LNCAP (cell line): ENCODE measurements around the gene USH1C.

Source experiments
- CTCF ChIP-seq: fragments of 450-650 bp; IDR thresholded peaks from 2 replicates; pipeline ENCODE4 v1.5.1; 2017; ENCODE audit warnings: mild to moderate bottlenecking

Gene USH1C

DNA sequence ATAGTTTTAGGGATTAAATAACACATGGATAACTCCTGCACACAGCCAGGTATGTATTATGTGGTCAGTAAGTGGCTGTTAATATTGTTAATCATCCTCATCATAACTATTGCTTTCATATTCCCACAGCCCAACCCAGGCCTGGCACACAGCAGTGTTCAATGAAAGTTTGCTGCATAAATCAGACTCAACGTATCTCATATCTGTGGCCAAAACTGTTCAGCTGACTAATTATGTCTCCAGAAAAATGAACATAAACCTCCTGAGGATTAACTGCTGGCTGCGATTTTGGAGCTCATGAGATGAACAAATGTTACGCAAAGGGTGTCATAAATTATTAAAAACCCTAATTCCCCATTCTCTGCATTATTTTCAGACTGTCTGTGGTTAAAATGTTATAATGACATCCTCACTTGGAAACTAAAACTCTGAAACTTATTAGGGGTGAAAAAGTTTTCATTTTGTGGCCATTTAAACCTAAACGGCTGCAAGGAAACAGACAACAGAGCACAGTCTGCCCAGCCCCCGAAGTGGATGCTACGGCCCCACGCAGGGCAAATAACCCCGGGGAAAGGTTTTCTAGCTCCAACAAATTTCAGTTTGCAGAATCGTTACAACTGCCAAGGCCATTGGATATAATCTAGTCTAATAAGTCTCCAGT, 84.8 kb downstream of the USH1C start:
- no peak for TF ChIP-seq CTCF

- no peak for TF ChIP-seq CTCF
Observed at GRCh38 chr11:17458268-17458667, 85.9 kb downstream of the USH1C start.

DNA sequence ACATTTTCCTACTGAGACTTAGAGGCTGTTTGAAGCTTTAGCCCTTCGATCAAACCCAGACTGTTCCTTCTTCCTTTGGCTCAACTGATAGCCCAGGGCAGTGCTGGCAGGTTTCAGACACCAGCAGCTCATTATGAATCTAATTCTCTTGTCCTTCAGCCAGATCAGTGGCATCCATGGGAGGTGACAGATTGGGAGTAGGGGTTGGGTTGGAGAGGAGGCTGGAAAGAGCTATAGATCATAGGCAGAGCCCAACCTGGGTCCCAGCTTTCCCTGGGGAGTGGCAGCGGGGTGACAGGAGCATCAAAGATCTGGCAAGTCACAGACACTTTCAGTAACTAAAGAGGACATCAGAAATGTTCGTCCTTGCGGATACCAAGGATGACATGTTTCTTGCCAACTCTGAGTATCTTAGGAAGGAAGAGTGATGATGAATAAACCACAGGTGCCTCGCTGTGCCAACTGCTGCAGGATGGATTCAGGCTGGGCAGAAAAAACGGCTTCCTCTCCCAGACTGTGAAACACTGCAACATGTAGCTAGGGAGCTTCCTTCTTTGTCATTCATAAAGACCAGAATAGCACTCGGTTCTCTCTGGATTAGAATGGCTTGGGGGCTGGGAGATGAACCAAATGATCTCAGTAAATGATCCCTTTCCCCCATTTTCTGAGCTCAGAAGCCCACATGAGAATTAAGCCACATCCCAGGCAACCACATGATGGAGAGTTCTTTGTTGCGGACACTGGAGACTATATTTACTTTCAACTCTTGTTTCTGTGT, 86.6 kb downstream of the USH1C start:
- TF ChIP-seq CTCF = no peak

DNA sequence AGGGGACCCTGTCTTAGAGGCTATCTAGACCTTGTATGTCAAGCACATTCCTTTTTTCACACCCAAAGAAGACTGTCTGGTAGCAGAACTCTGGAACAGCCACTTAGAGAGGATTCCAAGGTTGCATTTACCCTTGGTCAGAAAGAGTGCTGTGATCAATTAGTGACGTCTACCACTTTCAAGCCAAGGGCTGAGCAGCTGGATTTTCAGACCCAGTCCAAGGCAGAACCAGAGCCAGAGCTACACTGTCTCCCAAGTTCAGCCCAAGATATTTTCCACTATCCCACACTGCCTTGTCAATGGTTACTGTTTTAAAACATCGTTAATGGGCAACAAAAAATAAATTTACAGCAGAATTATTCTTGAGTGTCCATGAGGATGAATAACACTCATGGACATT, 91.5 kb downstream of the USH1C start:
- no peak for TF ChIP-seq CTCF

DNA sequence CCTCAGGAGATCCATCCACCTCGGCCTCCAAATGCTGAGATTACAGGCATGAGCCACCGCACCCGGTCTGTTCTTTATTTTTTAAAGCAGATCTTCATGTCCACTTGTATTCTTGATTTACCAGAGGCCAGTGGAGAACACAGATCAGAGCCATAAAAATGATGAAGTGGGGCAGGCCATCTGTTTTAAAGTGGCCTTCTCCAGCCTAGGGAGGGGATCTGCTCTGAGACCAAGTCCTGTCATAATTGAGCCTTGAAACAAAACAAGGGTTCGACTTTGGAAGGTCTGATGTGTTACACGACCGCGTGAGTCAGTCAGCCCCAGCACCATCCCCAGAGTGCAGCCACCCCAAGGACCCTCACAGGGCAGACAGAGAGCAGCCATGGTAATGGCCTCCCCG, 95.1 kb downstream of the USH1C start:
- TF ChIP-seq CTCF = no peak

DNA sequence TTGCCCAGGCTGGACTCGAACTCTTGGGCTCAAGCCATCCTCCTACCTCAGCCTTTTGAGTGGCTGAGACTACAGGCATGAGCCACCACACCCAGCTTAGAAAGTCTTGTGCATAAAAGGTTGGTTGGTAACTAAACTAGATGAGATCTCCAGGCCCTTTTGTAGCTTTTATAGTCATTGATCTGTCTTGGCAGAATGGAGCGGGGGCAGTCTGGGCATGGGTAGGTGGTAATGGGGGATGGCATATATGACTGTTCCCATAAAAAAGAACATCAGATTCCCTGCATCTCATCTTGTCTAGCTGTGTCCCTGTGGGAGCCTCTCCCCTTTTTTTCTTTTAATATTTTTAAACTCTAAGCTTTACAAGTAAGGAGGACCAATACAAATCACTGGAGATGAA, 97.7 kb downstream of the USH1C start:
- no peak for TF ChIP-seq CTCF

DNA sequence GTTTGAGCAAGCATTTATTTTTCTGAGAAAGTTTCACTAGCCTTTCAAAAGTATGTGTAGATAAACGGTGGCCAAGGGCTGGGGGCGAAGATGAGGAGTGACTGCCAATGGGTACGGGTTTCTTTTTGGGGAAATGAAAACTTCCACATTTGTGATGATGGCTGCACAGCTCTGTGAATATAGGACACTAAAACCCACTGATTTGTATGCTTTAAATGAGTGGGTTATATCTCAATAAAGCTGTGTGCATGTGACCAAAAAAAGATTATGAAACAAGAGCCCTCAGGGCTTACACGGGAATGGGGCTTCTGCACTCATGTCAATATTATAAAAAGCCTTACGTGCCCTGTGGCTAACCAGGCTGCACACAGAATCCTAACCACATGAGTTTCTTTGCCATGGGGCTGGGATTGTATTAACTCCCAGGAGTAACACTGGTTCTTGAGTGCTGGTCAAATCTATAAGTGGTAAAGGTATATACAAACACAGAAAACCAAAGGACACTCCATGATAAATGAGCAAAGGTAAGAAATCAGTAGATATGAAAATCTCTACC, 98.9 kb downstream of the USH1C start:
- TF ChIP-seq CTCF = no peak
